Inflammatory macrophage treated with lipopolysaccharide for 1 hour (primary cell): Measurements from ENCODE around the gene CCDC169.

Source experiments
- DNase-seq, 2 donors: peaks; one replicate each; pipeline ENCODE4 v3.0.0-alpha.2; 2020 to 2022

Gene CCDC169

GRCh38 chr13:36242761-36243160, 54.9 kb downstream of the CCDC169 start:
- no peak for DNase-seq

DNA sequence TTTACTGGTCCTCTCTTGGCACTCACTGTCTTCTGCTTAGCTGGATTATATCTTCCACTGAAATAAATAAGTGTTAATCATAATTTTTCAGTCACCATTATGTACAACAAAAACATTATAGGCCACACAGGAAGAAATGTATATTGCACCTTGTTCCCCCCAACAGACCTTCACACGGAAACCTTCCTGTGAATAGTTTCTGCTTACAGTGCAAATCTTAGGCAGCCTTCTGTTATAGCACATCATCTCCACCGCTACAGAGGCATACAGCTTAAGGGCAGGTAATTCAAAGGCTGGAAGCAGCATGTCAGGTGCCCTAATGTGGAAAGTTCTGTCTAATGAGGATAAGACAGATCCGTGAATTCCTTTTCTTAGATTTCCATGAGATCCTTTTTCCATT, 66.4 kb downstream of the CCDC169 start:
- no peak for DNase-seq

GRCh38 chr13:36224730-36225129, 72.9 kb downstream of the CCDC169 start:
- DNase-seq, result no peak

DNA sequence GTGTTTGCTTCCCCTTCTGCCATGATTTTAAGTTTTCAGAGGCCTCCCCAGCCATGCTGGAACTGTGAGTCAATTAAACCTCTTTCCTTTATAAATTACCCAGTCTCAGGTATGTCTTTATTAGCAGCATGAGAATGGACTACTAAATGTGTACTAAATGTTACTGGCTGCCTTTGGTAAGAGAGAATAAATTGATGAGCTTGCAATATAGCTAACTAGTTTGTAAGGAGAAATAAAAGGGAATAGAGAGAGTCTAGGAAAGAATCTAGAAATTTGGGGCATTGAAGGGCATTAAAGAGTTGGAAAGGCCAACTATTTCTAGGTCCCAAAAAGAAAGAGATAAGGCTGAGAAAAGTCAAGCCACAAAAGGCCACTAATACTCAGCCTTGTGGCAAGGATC, 77.7 kb downstream of the CCDC169 start:
- no peak for DNase-seq

DNA sequence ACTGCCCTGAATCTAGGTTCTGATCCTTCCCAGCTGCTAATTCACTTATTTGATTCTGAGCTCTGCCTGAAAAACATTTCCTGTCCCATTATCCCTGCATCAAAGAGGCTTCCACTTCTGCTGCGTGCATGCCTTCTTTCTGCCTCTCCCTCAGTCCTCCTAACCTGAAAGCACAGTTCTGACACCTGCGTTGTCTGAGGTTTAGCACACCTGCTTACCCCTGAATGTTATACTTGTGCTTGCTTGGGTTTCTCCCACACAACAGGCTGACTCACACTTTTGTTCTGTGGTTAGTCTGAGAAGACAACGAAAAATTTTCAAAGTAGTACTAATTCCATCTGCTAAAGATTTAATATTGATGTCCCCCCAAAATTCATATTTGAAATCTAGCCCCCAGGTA, 80.2 kb downstream of the CCDC169 start:
- DNase-seq, result no peak

DNA sequence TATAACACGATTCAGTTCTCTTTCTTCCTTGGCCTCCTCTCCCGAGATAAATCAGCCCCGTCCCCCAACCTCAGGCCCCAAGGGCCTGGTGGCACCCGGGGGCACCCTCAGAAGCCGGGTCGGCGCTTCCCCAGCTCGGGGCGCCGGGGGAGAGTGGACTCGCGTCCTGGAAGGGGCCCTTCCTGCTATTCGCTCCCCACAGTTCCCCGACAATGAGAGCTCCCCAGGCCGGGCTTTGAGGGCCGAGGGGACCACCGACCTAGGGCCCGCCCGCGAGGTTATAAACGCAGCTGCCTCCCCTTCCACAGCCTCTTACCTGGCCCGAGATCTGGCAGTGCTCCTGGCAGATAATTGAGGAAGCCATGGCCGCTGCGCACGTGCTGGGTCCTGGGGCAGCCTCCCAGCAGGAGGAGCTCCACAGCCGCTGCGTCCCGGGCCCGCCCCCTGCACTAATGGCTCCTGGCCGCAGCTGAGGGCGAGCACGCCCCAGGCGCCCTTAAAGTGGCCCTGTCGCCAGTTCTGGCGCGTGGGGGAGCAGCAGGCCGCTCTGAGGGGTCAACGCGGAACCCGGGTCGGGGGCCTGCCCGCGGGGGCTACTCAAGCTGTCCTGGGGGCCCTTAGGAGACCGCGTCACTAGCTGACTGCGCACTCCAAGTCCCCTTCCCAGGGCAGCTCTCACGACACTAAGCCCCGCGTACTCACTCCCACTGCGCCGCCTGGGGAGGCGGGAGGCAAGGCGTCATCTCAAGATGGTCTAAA, 83.3 kb downstream of the CCDC169 start, which contains the start of gene SOHLH2:
TSS of gene SOHLH2 (minus strand) at position 394 of the 759 bp plus-strand sequence. CDS start at position 364, 30 bp downstream.
- DNase-seq, result no peak

DNA sequence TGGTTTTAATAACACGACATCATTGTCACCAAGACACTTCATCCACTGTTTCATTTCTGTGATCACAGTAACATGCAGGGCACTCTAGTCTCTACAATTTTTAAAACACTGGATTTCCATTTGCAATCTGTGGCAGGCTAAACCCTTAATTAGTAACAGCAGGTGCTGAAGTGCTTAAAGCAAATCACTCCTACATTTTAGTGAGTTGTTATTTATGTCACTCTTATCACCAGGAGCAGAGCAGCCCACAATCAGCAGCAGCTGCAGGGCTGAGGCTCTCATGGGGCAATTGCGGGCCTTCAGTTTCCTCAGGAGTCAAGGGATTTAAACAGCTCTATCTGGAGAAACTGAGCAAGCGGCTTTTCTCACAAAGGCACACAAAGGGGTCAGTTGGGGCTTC, 84.8 kb downstream of the CCDC169 start:
- DNase-seq, result no peak

DNA sequence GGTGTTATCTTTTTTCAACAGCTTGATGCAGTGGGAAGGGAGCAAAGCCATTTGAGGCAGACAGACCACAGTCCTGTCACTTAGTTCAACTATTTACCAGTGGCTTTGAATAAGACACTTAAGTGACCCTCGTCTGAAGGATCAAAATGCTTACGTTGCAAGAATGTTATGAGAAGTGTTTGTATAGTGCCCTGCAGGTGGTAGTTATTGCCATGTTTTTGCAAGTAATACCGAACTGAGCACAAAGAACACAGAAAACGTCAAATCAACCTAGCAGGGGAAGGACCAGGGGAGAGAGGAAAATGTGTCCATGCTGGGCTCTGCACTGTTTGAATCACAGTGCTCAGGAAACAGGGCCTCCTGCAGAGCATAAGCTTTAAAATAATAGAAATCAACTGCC, 86.0 kb downstream of the CCDC169 start:
- no peak for DNase-seq

- DNase-seq, result no peak
These were observed 86.9 kb downstream of the CCDC169 start for GRCh38 chr13:36210738-36211137.

DNA sequence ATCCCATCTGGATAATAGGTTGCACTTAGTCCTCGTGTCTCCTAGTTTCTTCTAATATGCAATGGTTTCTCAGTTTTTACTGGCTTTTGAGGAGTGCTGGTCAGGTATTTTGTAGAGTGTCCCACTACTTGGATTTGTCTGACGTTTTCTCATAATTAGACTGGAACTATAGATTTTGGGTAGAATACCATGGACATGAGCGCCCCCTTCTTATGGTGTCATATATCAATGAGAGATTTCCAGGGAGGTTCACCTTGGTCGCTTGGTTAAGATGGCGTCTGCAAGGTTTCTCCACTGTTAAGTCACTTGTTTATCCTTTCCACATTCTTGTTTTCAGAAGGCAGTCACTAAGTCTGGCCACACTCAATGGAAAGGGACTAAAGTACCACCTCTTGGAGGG, 89.9 kb downstream of the CCDC169 start:
- DNase-seq, result no peak

DNA sequence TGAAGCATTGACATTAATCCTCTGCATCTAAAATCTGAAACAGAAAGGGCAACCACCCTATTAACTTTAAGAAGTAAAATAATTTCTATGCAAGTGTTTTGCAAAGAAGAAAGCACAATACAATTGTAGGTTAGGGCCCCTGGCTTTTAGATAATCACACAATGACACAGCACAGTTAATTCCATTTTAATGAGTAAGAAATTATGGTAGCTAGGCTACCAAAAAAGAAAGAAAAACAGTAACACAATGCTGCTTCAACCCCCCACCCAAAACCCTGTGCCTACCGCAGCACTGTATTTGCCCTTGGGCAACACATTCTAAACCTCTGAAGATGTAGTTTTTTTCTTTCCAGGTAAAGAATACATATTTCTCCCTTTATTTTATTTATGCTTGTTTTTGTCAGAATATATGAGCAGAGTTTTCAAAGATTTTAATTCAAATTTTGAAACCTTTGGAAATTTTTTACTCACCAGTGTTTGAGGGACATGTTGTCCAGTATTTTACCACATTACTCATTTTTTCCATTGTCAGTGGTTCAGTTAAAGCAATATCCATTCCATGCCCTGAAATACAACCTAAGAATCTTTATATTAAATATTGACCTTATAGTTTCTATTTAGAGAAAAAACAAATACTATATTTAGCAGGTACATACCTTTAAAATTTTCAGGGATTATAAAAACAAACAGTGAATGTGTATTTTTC, 104.3 kb downstream of the CCDC169 start:
- no peak for DNase-seq

GRCh38 chr13:36192166-36192565, 105.4 kb downstream of the CCDC169 start:
- no peak for DNase-seq

GRCh38 chr13:36190771-36191170, 106.8 kb downstream of the CCDC169 start:
- no peak for DNase-seq

DNA sequence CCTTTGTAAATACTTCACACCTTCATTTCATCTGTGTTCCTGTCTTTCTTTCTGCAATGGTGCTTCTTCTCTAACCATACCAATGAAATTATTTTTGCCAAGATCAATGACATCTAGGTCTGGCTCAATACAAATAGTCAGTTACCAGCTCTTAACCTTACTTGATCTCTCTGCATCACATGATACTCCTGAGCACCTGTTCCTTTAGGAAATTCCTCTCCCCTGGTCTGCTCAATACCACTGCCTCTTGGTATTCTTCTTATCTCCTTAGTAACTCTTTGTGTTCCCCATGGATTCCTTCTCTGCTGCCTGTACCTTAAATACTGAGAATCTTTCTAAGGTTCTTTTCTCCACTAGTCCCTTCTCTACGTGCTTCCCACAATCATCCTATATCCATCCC, 109.2 kb downstream of the CCDC169 start:
- DNase-seq, result no peak

- no peak for DNase-seq
These were observed 113.7 kb downstream of the CCDC169 start for GRCh38 chr13:36183901-36184300.
